ENCODE results near the gene SH3PXD2B.

Gene SH3PXD2B

DNA sequence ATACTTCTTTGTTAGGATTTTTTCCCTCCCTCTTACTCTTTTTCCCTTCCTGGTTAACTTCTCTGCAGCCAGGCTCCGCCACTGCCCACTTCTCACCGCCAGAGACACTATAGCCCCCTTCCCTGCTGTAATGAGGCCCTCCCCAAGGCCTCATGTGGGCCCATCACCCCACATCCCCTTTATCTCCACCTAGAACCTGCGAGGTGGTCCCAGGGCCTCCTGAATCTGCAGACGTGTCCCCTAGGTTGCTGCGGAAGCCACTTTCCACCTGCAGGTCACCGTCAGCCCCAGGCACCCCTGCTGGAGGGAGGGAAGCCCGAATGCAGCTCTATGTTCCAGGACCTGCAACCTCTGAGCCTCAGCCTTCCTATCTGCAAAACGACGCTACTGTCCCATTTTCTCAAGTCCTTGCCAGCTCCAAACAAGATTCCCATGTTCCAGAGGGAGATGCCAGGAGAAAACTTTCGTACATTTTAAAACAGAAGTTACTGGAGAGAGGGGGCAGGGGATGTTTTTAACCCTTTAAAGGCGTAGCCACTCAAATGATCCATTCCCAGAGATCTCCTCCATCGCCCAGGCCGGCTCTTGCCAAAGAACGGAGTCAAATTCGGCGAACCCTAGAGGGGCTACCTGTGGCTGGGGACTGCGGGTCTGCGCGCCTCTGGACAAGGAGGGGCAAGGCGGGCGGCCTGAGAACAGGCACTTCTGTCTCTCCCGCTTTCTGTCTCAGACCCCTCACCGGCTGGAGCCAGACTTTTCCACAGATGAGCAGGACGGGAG, 929 bp downstream of the SH3PXD2B start:
- no peak for DNase-seq (ENCODE audit: low read depth, low spot score)

- DNase-seq (ENCODE audit: low read depth, low spot score) = no peak
Observed at GRCh38 chr5:172452398-172453205, 1.7 kb downstream of the SH3PXD2B start.

- DNase-seq (ENCODE audit: low read depth, low spot score) = no peak
Observed at GRCh38 chr5:172451771-172452197, 2.5 kb downstream of the SH3PXD2B start.

DNA sequence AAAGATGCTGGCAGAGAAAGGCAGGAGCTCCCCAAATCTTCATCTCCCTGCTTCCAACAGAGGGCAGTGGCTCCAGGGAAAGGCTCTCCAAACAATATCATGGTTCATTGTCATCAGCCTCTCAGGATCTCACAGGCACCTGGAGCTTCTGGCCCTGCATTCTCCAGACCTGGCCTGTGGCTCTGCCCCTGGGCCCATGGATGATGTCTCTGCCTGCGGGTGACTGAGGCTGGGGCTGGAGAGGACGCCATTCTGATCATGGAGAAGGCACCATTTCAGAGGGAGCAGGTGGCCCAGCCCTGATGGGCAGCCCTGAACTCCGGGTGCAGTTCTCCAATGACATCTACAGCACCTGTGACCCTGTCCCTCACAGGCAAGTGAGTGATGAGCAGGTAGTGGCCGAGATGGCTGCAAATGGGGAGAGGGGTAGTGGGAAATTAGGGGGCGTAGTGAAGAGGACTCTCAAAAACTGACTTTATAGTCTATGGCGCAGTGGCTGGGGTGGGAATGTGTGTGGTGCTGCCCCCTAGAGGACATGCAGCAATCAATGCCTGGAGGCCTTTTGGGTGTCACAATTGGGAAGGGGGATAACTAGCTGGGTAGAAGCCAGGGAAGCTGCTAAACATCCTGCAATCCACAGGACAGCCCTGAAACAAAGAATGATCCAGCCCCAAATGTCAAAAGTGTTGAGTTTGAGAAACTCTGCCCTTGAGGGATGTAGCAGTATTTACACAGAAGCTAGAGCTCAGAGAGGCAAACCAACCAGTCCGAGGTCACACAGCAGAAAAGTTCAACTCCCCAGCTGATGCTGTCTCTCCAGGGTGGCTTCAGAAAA, 3.2 kb downstream of the SH3PXD2B start:
- DNase-seq (ENCODE audit: low read depth, low spot score) = no peak

DNA sequence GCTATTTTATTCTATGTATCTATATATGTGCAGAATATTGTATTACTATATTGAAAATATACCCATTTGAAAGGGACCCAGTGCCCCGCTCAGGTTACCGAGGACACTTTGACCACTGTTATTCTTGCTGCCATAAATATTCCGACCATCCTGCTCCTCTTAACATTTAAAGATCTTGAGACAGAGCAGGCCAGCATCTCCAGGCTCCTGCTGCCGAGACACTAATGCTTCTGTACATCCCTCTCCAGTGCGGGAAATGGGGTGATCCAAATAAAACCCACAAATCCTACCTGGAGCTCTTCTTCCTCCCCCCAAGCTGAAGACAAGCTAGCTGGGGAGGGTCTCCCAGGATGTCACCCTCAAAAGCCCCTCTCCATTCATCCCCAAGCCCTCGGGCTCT, 3.9 kb downstream of the SH3PXD2B start:
- no peak for DNase-seq (ENCODE audit: low read depth, low spot score)

DNA sequence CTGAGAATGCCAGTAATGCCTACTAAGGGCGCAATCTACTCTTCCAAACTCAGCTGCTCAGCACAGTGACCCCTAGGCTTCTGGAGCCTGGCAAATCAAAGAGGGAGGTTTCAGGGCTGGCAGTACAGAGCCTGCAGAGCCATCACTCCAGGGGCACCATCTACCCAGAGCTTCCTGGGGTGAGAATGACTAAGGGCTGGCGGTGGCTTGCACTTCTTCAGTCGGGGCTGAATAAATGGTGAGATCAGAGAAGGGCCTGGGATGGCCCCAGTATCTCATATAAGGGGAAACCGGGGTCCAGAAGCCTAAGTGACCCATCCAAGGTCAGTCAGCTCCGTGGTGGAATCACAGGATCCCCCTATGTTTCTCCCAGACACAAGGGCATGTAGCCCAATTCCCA, 5.3 kb downstream of the SH3PXD2B start:
- DNase-seq (ENCODE audit: low read depth, low spot score) = no peak

DNA sequence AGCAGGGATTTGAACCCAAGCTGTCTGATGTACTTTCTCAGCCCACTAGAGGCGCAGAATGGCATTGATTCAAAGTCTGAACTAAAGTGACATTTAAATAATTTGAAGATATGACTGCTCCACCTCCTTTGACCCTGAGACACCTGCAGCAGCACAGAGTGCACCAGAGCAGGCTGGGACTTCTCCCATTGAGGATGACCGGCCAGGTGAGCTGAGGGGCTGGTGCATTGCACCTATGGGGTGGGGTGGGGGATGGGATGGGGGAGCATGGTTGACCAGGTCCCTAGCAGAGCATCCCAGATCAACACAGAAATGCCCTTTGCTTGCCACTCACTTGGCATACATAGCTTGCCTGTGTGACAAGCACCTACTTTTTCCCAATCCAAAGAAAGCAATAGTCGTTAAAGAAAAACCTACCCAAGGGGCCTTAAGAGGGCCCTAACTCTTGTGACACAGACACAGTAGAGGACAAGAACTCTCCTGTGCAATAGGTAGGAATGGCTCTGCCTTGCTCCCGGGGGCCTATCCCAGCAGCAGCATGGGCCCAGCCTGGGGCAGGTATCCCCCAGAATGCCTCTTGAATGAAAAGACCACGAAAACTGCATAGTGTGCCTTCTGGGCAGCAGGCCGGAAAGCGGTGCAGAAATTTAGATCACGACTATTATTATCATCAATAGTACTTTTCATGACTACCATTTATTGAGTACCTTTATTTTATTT, 6.5 kb downstream of the SH3PXD2B start:
- DNase-seq (ENCODE audit: low read depth, low spot score) = no peak

DNA sequence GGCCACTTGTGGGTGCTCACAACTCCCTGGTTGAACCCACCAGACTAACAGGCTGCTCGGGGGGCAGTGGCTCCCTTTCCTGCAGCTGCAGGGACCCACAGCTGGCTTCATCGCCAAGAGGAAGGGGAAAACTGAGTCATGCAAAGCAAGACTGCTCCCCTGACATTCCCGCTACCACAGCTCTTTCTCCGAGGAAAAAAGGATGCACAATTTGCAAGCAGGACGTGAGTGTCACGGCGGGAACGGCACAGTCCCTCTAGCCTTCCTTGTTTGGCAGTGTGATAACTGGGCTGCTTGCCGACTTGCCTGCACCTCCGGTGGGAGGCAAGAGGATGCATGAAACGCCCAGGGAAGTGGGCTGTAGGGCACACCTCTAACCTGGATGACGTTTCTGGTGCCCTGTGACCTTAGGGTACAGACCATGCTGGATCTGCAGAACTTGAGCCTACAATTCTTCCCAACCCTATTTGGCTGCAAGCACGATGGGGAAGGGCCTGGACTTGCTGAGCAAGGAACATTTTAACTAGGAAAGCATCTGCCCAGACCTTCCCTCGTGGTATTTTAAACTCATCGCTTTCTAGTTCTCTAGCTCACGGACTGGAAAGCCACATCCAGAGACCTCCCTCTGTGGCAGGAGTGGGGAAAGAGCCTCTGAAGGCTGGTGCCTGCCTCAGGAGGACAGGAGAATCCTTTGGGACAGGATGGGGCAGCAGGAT, 7.8 kb downstream of the SH3PXD2B start:
- no peak for DNase-seq (ENCODE audit: low read depth, low spot score)

- DNase-seq (ENCODE audit: low read depth, low spot score) = no peak
Observed at GRCh38 chr5:172445866-172446265, 8.5 kb downstream of the SH3PXD2B start.

DNA sequence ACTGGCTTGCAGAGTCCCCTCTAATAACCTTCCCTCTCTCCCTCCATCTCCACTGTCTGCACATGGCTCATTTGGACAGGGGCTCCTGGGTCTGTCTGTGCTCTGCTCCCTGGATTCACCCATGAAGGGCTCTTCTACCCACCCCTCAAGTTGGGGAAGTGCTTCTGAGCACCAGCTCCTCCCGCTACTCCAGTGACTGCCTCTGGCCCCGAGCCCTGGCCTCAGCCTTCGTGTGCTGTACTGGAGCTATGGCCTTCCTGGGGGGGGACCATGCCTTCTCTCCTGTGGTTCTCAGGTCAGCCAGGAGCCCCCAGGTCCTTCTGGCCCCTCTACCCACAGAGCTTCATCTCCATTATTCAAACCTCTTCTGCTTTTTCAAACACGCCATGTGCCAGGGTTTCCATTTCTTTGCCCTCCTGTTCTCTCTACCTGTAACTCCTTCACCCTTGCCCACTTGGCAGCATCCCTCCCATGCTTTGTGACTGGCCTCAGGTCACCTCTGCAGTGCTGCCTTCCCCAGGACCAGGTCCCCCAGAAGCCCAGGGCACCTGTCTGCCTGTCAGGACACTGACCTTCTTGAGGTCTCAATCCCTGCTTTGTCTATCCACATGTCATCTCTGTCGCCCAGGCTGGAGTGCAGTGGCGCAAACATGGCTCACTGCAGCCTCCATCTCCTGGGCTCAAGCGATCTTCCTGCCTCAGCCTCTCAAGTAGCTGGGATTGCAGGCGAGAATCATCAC, 9.5 kb downstream of the SH3PXD2B start:
- DNase-seq (ENCODE audit: low read depth, low spot score) = no peak

GRCh38 chr5:172444110-172444510, 10.2 kb downstream of the SH3PXD2B start:
- no peak for DNase-seq (ENCODE audit: low read depth, low spot score)

GRCh38 chr5:172443441-172444109, 10.8 kb downstream of the SH3PXD2B start:
- no peak for DNase-seq (ENCODE audit: low read depth, low spot score)

DNA sequence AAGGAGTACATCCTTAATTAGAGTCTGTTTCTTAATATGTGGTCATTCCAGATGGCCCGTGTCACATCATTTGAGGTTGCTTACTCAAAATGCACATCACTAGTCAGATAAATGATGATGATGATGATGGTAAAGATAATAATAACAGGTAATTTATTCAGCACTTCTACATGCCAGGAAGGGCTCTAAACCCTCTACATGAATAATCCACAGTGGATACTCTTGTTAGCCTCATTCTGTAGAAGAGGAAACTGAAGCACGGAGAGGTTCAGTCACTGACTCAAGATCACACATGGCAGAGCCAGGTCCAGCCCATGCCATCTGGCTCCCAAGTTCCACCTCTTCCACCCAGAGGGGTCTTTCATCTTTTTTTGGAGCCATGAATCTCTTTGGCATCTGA, 11.7 kb downstream of the SH3PXD2B start:
- no peak for DNase-seq (ENCODE audit: low read depth, low spot score)

DNA sequence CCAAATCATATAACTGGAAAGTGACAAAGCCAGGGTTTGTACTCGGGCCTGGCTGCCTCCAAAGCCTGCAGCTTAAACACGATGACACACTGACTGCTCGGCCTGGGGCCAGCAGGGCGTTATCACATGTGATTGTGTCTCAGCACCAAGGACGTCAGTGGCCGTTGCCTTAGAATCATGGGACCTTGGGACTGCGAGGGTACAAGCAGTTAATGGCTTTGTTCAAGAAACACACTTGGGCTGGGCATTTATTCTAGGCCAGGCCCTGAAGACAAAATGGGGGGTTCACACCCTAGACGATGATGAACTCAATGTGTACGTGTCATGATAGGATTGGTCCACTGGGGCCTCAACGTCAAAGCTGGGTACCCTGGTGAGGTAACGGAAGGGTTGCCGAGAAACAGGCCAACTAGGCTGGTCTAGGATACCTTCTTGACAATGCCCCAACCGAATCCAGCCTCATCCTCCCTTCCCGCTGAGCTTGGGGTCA, 13.0 kb downstream of the SH3PXD2B start:
- DNase-seq (ENCODE audit: low read depth, low spot score) = no peak

DNA sequence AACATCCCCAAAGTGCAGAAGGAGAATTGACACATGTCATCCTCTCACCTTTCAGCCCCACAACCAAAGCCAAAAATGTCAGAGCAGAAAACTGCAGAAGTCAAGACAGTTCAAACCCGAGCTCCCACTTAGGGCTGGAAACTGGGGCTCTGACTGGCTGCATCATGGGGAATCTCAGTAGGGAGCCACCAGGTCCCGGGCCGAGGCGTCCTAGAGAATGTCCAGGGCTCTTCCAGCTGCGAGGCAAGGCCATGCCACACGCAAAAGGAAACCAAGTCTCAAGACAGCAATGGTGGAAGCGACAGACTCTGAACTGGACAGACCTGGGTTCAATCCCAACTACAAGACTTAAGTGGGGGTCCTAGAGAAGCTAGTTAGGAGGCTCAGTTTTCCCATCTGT, 13.8 kb downstream of the SH3PXD2B start:
- no peak for DNase-seq (ENCODE audit: low read depth, low spot score)

DNA sequence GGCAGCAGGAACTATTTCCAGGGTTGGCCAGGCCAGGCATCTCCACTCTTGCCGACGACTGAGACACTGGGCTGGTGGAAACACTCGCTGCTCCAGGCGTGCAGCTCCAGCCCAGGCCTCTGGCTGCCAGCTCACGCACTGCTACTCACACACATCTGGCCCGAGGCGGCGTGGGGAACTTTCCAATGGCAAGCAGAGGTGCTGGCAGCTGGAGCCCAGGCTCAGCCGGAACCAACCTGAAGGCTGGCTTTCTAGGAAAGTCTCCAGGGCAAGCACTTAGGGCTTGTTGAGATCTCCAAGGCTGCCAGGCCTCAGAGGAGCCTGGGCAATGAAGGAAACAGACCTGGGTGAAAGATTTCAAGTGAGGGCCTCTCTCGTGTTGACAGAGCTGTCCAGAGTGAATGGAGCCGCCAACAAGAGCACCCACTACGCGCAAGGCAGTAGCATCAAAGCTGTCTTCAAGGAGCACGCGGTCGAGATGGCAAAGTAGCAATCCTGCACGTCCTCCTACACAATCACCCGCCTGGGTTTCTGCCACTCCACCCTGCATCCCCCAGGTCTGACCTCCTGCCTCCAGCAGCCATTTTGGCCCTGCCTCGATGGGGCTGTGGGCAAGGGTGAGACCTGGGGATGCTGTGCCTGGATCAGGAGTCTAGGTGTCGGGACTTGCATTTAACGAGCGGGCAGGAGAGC, 14.4 kb downstream of the SH3PXD2B start:
- no peak for DNase-seq (ENCODE audit: low read depth, low spot score)

DNA sequence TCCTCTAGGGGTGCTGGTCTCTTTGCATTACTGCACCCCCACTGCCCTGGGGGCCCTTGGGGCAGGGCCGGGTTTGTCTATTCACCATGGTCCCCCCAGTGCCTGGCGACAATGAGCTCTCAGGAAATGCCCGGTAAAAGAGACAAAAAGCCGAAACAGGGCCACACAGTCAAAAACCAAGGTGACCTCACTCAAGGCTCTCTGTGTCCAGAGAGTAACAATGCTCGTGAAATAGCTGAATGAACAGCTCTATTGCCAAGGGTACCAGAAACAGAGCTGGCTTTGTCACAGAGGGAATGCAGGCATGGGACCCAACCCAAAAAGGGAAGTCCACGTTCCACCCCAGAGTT, 16.0 kb downstream of the SH3PXD2B start:
- no peak for DNase-seq (ENCODE audit: low read depth, low spot score)

GRCh38 chr5:172437445-172438318, 16.6 kb downstream of the SH3PXD2B start:
- no peak for DNase-seq (ENCODE audit: low read depth, low spot score)

Data from activated naive CD8-positive, alpha-beta T cell treated with anti-CD3 and anti-CD28 coated beads, Interleukin-2, amount 50 U/mL, for 16 hours (primary cell).